ENCODE measurements around the gene SOX18.

Gene SOX18

GRCh38 chr20:64069209-64069613 is 19.8 kb upstream of the SOX18 start:
- no peaks in the 10 kb centered on the region for H3K9me3 ChIP-seq (ENCODE audit: insufficient read depth, low read depth, low read length)
- H3K27me3 ChIP-seq (ENCODE audit: insufficient read depth, low read length, poor library complexity, severe bottlenecking): no peaks in the 10 kb centered on the region
- no peaks in the 10 kb centered on the region for H3F3A ChIP-seq (ENCODE audit: low read depth)
- TF ChIP-seq EZH2phosphoT487 (IDR thresholded peaks at IDR 0.05; ENCODE audit: borderline replicate concordance): no peak
- no peak for TF ChIP-seq CTCF (conservative IDR thresholded peaks at IDR 0.05; ENCODE audit: low read length)
- H2AFZ ChIP-seq (ENCODE audit: low read length): no peak overlapping the region
- no peak overlapping the region for H3K4me2 ChIP-seq (ENCODE audit: low read depth, low read length, poor library complexity, severe bottlenecking)
- H3K4me3 ChIP-seq (ENCODE audit: low read length, poor library complexity, severe bottlenecking): no peak overlapping the region
- no peaks in the 10 kb centered on the region for H3K36me3 ChIP-seq (ENCODE audit: insufficient read depth, low read length)
- H3K79me2 ChIP-seq (ENCODE audit: insufficient read depth, low read length): peaks cover 3% of the 10 kb centered on the region; the same call in 1 of the 2 replicates
- H3K9me2 ChIP-seq (replicated peaks; ENCODE audit: low read depth, low read length): no peaks in the 10 kb centered on the region
- H3K4me1 ChIP-seq (ENCODE audit: insufficient read depth, low read length, poor library complexity, severe bottlenecking): peaks cover 51% of the 10 kb centered on the region
- H4K20me1 ChIP-seq (ENCODE audit: insufficient read depth, low read length, poor library complexity, severe bottlenecking): no peaks in the 10 kb centered on the region
- H3K9ac ChIP-seq (ENCODE audit: low read depth, low read length, poor library complexity, severe bottlenecking): no peak overlapping the region

GRCh38 chr20:64068386-64069208 is 19.2 kb upstream of the SOX18 start:
- peak overlapping the region; percentile 32 for H3K4me2 ChIP-seq (ENCODE audit: low read depth, low read length, poor library complexity, severe bottlenecking)
- no peaks in the 10 kb centered on the region for H3F3A ChIP-seq (ENCODE audit: low read depth)
- H4K20me1 ChIP-seq (ENCODE audit: insufficient read depth, low read length, poor library complexity, severe bottlenecking): no peaks in the 10 kb centered on the region
- peaks cover 56% of the 10 kb centered on the region for H3K4me1 ChIP-seq (ENCODE audit: insufficient read depth, low read length, poor library complexity, severe bottlenecking)
- H3K79me2 ChIP-seq (ENCODE audit: insufficient read depth, low read length): peaks cover 9% of the 10 kb centered on the region; the same call in 1 of the 2 replicates
- no peak overlapping the region for H2AFZ ChIP-seq (ENCODE audit: low read length)
- TF ChIP-seq EZH2phosphoT487 (IDR thresholded peaks at IDR 0.05; ENCODE audit: borderline replicate concordance) (no peak), CTCF (conservative IDR thresholded peaks at IDR 0.05; ENCODE audit: low read length) (no peak)
- H3K9ac ChIP-seq (ENCODE audit: low read depth, low read length, poor library complexity, severe bottlenecking): no peak overlapping the region
- H3K9me2 ChIP-seq (replicated peaks; ENCODE audit: low read depth, low read length): no peaks in the 10 kb centered on the region
- no peaks in the 10 kb centered on the region for H3K36me3 ChIP-seq (ENCODE audit: insufficient read depth, low read length)
- H3K4me3 ChIP-seq (ENCODE audit: low read length, poor library complexity, severe bottlenecking): no peak overlapping the region
- H3K9me3 ChIP-seq (ENCODE audit: insufficient read depth, low read depth, low read length): no peaks in the 10 kb centered on the region
- H3K27me3 ChIP-seq (ENCODE audit: insufficient read depth, low read length, poor library complexity, severe bottlenecking): no peaks in the 10 kb centered on the region

GRCh38 chr20:64067733-64068307 is 18.4 kb upstream of the SOX18 start:
- H3K9me3 ChIP-seq (ENCODE audit: insufficient read depth, low read depth, low read length): no peaks in the 10 kb centered on the region
- H3K9ac ChIP-seq (ENCODE audit: low read depth, low read length, poor library complexity, severe bottlenecking): peak overlapping the region; percentile 20
- H3K4me2 ChIP-seq (ENCODE audit: low read depth, low read length, poor library complexity, severe bottlenecking): peak overlapping the region; percentile 32
- H3K27me3 ChIP-seq (ENCODE audit: insufficient read depth, low read length, poor library complexity, severe bottlenecking): no peaks in the 10 kb centered on the region
- H3K4me3 ChIP-seq (ENCODE audit: low read length, poor library complexity, severe bottlenecking): no peak overlapping the region
- H3F3A ChIP-seq (ENCODE audit: low read depth): no peaks in the 10 kb centered on the region
- H2AFZ ChIP-seq (ENCODE audit: low read length): no peak overlapping the region
- no peaks in the 10 kb centered on the region for H4K20me1 ChIP-seq (ENCODE audit: insufficient read depth, low read length, poor library complexity, severe bottlenecking)
- no peaks in the 10 kb centered on the region for H3K36me3 ChIP-seq (ENCODE audit: insufficient read depth, low read length)
- H3K9me2 ChIP-seq (replicated peaks; ENCODE audit: low read depth, low read length): no peaks in the 10 kb centered on the region
- no peak for TF ChIP-seq CTCF (conservative IDR thresholded peaks at IDR 0.05; ENCODE audit: low read length)
- TF ChIP-seq EZH2phosphoT487 (IDR thresholded peaks at IDR 0.05; ENCODE audit: borderline replicate concordance): no peak
- H3K4me1 ChIP-seq (ENCODE audit: insufficient read depth, low read length, poor library complexity, severe bottlenecking): peaks cover 56% of the 10 kb centered on the region
- H3K79me2 ChIP-seq (ENCODE audit: insufficient read depth, low read length): peaks cover 15% of the 10 kb centered on the region; the same call in 1 of the 2 replicates
